GM19035 (cell line): Measurements from ENCODE around the gene WHAMM.
"Not testable (repeated sequence)": the region's sequence is repeated elsewhere in the genome, so short reads cannot be mapped to it uniquely, and the experiment has no call there.

Source experiments
- ATAC-seq: cut with Tn5 transposase; IDR thresholded peaks from one replicate; pipeline ENCODE4 v1.9.1; 2021; ENCODE audit not compliant: unreplicated experiment

WHAMM gene

GRCh38 chr15:82862886-82863285 is 53.5 kb downstream of the WHAMM start:
- no peak for ATAC-seq

GRCh38 chr15:82864967-82865366 is 55.5 kb downstream of the WHAMM start:
- ATAC-seq = no peak

- ATAC-seq = not testable (repeated sequence)
Observed at GRCh38 chr15:82865581-82865980, 56.2 kb downstream of the WHAMM start.

GRCh38 chr15:82865981-82866380 is 56.6 kb downstream of the WHAMM start:
- ATAC-seq = not testable (repeated sequence)

- ATAC-seq = no peak
Observed at GRCh38 chr15:82870727-82871320, 61.4 kb downstream of the WHAMM start.

- ATAC-seq = no peak
Observed at GRCh38 chr15:82871358-82871757, 61.9 kb downstream of the WHAMM start.

GRCh38 chr15:82871832-82872484 is 62.5 kb downstream of the WHAMM start:
- no peak for ATAC-seq

- ATAC-seq = no peak
Observed at GRCh38 chr15:82873000-82873680, 63.7 kb downstream of the WHAMM start.

- no peak for ATAC-seq
Observed at GRCh38 chr15:82874267-82874666, 64.8 kb downstream of the WHAMM start.

- no peak for ATAC-seq
Observed at GRCh38 chr15:82874961-82875360, 65.5 kb downstream of the WHAMM start.

GRCh38 chr15:82875411-82876003 is 66.1 kb downstream of the WHAMM start:
- no peak for ATAC-seq

- ATAC-seq = no peak
Observed at GRCh38 chr15:82877825-82878224, 68.4 kb downstream of the WHAMM start.

GRCh38 chr15:82878325-82878724 is 68.9 kb downstream of the WHAMM start:
- ATAC-seq = no peak

- ATAC-seq = no peak
Observed at GRCh38 chr15:82880704-82881103, 71.3 kb downstream of the WHAMM start.

GRCh38 chr15:82881747-82882146 is 72.3 kb downstream of the WHAMM start:
- ATAC-seq = no peak

GRCh38 chr15:82882273-82882928 is 73.0 kb downstream of the WHAMM start:
- ATAC-seq = no peak
